AG09309 (cell line): ENCODE data around the gene TRH.

Source experiments
- DNase-seq: peaks from one replicate; pipeline ENCODE4 v3.0.0-alpha.2; 2010; ENCODE audit warnings: low read depth
- H3K4me3 ChIP-seq: 2 replicates; pipeline ENCODE4 v1.5.1; 2011; ENCODE audit warnings: mild to moderate bottlenecking, low read depth, low read length, moderate library complexity; ENCODE audit not compliant: control insufficient read depth
- CTCF ChIP-seq: IDR thresholded peaks from 2 replicates; pipeline ENCODE4 v1.5.1; 2011; ENCODE audit warnings: mild to moderate bottlenecking, low read depth, low read length, inconsistent platforms; ENCODE audit not compliant: insufficient read depth, control insufficient read depth; ENCODE audit errors: missing control alignments

Gene TRH

GRCh38 chr3:129947538-129948240, 26.8 kb upstream of the TRH start:
- H3K4me3 ChIP-seq = no peak overlapping the region
- no peak for DNase-seq
- no peak for TF ChIP-seq CTCF

DNA sequence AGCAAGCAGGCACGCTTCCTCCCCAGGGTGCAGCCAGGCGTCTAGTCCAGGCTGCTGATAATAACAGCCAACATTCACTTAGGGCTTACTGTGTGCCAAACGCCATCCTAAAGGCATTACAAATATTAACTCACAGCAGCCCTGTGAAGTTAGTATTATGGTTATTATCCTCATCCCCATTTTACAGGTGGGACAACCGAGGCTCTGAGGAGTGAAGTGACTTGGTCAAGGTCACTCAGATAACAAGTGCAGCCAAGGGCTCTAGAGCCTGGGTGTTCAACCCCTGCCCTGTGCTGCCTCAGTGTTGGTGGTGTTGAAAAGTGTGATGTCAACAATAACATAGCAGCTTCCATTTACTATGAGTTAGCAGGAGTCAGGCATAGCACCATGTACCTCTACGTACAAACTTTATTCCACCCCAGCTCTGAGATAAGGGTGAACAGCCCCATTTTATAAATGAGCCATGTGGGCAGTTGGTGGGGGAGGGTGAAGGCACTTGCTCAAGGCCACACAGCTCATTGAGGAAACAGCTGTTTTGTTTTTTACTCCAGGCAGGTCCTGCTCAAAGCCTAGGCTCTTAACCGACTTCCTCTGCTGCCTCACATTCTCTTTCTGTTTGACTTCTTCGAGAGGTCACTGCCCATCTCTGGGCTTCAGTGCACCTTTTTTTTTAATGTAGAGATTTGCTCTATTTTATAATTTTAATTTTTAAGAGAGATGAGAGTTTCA, 24.0 kb upstream of the TRH start:
- H3K4me3 ChIP-seq = no peak overlapping the region
- DNase-seq = no peak
- TF ChIP-seq CTCF = no peak

- no peak overlapping the region for H3K4me3 ChIP-seq
- TF ChIP-seq CTCF = no peak
- no peak for DNase-seq
Observed at GRCh38 chr3:129952556-129953355, 21.8 kb upstream of the TRH start.

DNA sequence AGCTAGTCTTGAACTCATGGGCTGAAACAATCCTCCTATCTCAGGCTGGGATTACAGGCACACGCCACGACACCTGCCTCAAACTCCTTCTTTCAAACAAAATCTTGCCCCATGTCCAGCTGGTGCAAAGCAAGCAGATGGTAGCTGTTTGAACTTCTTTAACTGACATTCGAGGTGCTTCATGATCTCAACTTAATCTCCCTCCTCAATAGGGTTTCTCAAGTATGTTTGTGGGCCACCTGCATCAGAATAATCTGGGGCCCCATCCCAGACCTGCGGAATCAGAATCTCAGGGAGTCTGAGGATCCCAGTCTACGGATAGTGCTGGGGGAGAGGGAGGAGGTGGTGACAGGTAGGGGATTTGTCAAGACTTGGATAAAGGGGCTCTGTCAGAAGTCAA, 20.9 kb upstream of the TRH start:
- no peak overlapping the region for H3K4me3 ChIP-seq
- DNase-seq = no peak
- no peak for TF ChIP-seq CTCF

DNA sequence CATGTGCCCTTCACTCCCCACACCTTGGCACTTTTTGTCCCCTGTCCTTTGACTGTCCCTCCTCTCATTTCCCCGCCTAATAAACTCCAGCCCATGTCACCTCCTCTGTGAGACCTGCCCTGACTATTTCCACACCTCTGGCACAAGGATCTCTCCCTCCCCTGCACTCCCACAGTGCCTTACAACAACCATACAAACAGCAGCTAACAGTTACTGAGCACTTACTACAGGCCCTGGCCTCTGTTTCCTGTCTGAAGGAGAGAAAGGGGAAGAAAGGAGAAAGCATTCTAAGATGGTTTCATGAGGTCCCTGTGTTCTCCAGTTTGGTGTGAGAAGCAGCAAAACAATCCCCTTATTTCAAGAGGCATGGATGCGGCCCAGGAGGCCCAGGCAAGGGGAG, 20.0 kb upstream of the TRH start:
- no peak for DNase-seq
- no peak overlapping the region for H3K4me3 ChIP-seq
- TF ChIP-seq CTCF = no peak

GRCh38 chr3:129956936-129957335, 17.6 kb upstream of the TRH start:
- DNase-seq = no peak
- no peak for TF ChIP-seq CTCF
- no peak overlapping the region for H3K4me3 ChIP-seq
